Astrocyte of the spinal cord (primary cell): ENCODE data around the gene CPSF4.
"Not testable (repeated sequence)": the region's sequence is repeated elsewhere in the genome, so short reads cannot be mapped to it uniquely, and the experiment has no call there.

Experiments
- DNase-seq: peaks from one replicate; pipeline ENCODE4 v3.0.0; 2011; ENCODE audit warnings: low read depth, low spot score
- H3K4me3 ChIP-seq: 2 replicates; pipeline ENCODE4 v1.5.1; 2011; ENCODE audit warnings: low read depth, mild to moderate bottlenecking, low read length, moderate library complexity
- CTCF ChIP-seq: IDR thresholded peaks from 2 replicates; pipeline ENCODE4 v1.5.1; 2012; ENCODE audit warnings: low read depth, mild to moderate bottlenecking, low read length, inconsistent platforms
- in situ Hi-C: cut with HindIII; loops from 2 replicates; pipeline ENCODE4 v1.10.0; 2017; ENCODE audit warnings: low sequenced_read_pairs

CPSF4 gene

GRCh38 chr7:99428972-99429566, 9.7 kb upstream of the CPSF4 start:
- DNase-seq, result no peak
- in situ Hi-C loops, result no loop called here
- TF ChIP-seq CTCF, result no peak
- H3K4me3 ChIP-seq, result no peak overlapping the region

- in situ Hi-C loops, result no loop called here
- no peak for DNase-seq
- H3K4me3 ChIP-seq, result no peak overlapping the region
- no peak for TF ChIP-seq CTCF
These were observed 9.0 kb upstream of the CPSF4 start for GRCh38 chr7:99429756-99430155.

- H3K4me3 ChIP-seq, in situ Hi-C loops, DNase-seq: not testable (repeated sequence)
These were observed 6.8 kb upstream of the CPSF4 start for GRCh38 chr7:99431756-99432540.

- no peak for TF ChIP-seq CTCF
- no peak for DNase-seq
- H3K4me3 ChIP-seq, result no peak overlapping the region
- in situ Hi-C loops, result no loop called here
These were observed 5.6 kb upstream of the CPSF4 start for GRCh38 chr7:99433158-99433557.

GRCh38 chr7:99437946-99438572, 684 bp upstream of the CPSF4 start:
- no peak for TF ChIP-seq CTCF
- DNase-seq, result no peak
- in situ Hi-C loops, result no loop called here

GRCh38 chr7:99440195-99440594, 1.5 kb downstream of the CPSF4 start:
- peak; percentile 1 for DNase-seq
- H3K4me3 ChIP-seq, result peak overlapping the region; percentile 96
- in situ Hi-C loops, result no loop called here
- TF ChIP-seq CTCF, result no peak

More at GRCh38 chr7:99437946-99438572, 684 bp upstream of the CPSF4 start:
- peak overlapping the region; percentile 96 for H3K4me3 ChIP-seq

GRCh38 chr7:99446096-99446495, 7.4 kb downstream of the CPSF4 start:
- DNase-seq, result no peak
- no peak overlapping the region for H3K4me3 ChIP-seq
- in situ Hi-C loops, result no loop called here
- no peak for TF ChIP-seq CTCF
